GF-D8 (cell line): ENCODE measurements around the gene TMEM47.

Experiments
- DNase-seq: peaks from one replicate; lab custom pipeline; 2025; lab: John Stamatoyannopoulos, UW

The TMEM47 gene

GRCh38 chrX:34656842-34657725, at the start of gene TMEM47:
Gene TMEM47 (minus strand): TSS chrX:34657285. CDS start chrX:34657029, 256 bp downstream.
- DNase-seq: no peak

GRCh38 chrX:34687095-34687494, 30.0 kb upstream of the TMEM47 start:
- no peak for DNase-seq

- DNase-seq: no peak
Measured at GRCh38 chrX:34659575-34659974, 2.5 kb upstream of the TMEM47 start.

GRCh38 chrX:34658326-34658725, 1.2 kb upstream of the TMEM47 start:
- DNase-seq: no peak

- DNase-seq: no peak
Measured at GRCh38 chrX:34657726-34658070, 613 bp upstream of the TMEM47 start.

- DNase-seq: no peak
Measured at GRCh38 chrX:34656467-34656841, 631 bp downstream of the TMEM47 start.

GRCh38 chrX:34655501-34656455, 1.3 kb downstream of the TMEM47 start:
- DNase-seq: no peak

GRCh38 chrX:34654696-34655490, 2.2 kb downstream of the TMEM47 start:
- no peak for DNase-seq

GRCh38 chrX:34653811-34654210, 3.3 kb downstream of the TMEM47 start:
- DNase-seq: no peak

GRCh38 chrX:34642849-34643248, 14.2 kb downstream of the TMEM47 start:
- no peak for DNase-seq

- DNase-seq: no peak
Measured at GRCh38 chrX:34638116-34638515, 19.0 kb downstream of the TMEM47 start.

GRCh38 chrX:34634349-34634748, 22.7 kb downstream of the TMEM47 start:
- DNase-seq: no peak

- DNase-seq: no peak
Measured at GRCh38 chrX:34632384-34632783, 24.7 kb downstream of the TMEM47 start.

- no peak for DNase-seq
Measured at GRCh38 chrX:34631479-34632220, 25.4 kb downstream of the TMEM47 start.

- no peak for DNase-seq
Measured at GRCh38 chrX:34629572-34629971, 27.5 kb downstream of the TMEM47 start.

- DNase-seq: no peak
Measured at GRCh38 chrX:34624416-34624815, 32.7 kb downstream of the TMEM47 start.

- DNase-seq: no peak
Measured at GRCh38 chrX:34619920-34620319, 37.2 kb downstream of the TMEM47 start.

- no peak for DNase-seq
Measured at GRCh38 chrX:34612036-34612435, 45.0 kb downstream of the TMEM47 start.

GRCh38 chrX:34598362-34598761, 58.7 kb downstream of the TMEM47 start:
- DNase-seq: no peak

GRCh38 chrX:34586936-34587335, 70.1 kb downstream of the TMEM47 start:
- DNase-seq: no peak

GRCh38 chrX:34586346-34586911, 70.7 kb downstream of the TMEM47 start:
- no peak for DNase-seq
